Stimulated activated CD4-positive, alpha-beta T cell treated with anti-CD3 and anti-CD28 coated beads, TNF-alpha, amount 100 ng/mL, for 4 hours (primary cell): ENCODE results near the gene CPNE7.
"Not testable (repeated sequence)": the region's sequence is repeated elsewhere in the genome, so short reads cannot be mapped to it uniquely, and the experiment has no call there.

Experiments
- DNase-seq, 3 experiments: peaks; one replicate each; pipeline ENCODE4 v3.0.0-alpha.2; 2020; ENCODE audit warnings: low read depth in 3 of 3

CPNE7 gene

DNA sequence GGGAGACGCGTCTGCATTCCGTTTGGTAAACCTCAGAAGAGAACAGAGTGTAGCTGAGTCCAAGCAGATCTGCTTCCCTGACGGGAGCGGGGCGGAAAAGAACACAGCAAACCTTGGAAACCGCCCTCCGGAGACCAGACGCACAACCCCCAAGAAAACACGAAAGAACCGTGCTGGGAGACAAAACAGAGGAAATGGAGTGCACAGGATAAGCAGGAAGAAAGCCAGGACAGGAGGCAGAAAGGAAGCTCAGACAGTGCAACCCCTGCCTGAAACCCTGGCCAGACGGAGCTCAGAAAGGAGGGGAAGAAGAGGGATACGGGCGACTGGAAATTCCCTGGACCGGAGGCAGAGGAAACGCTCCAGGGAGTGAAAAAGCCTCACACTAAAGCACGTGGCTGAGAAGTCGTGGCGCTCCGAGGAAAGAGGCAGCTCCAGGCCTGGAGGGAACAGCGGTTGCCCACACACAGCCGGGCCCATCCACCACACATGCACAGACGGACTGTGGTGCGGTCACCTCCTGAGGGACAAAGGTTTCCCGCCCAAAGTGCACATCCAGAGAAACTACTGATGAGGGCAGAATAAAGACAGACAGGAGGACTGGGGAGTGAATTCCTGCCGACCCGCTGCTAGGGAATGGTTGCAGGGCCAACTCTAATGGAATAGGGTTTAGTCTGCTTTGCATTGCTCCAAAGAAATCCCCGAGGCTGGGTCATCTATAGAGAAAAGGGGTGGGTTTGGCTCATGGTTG is 48.1 kb downstream of the CPNE7 start:
- DNase-seq = no peak

DNA sequence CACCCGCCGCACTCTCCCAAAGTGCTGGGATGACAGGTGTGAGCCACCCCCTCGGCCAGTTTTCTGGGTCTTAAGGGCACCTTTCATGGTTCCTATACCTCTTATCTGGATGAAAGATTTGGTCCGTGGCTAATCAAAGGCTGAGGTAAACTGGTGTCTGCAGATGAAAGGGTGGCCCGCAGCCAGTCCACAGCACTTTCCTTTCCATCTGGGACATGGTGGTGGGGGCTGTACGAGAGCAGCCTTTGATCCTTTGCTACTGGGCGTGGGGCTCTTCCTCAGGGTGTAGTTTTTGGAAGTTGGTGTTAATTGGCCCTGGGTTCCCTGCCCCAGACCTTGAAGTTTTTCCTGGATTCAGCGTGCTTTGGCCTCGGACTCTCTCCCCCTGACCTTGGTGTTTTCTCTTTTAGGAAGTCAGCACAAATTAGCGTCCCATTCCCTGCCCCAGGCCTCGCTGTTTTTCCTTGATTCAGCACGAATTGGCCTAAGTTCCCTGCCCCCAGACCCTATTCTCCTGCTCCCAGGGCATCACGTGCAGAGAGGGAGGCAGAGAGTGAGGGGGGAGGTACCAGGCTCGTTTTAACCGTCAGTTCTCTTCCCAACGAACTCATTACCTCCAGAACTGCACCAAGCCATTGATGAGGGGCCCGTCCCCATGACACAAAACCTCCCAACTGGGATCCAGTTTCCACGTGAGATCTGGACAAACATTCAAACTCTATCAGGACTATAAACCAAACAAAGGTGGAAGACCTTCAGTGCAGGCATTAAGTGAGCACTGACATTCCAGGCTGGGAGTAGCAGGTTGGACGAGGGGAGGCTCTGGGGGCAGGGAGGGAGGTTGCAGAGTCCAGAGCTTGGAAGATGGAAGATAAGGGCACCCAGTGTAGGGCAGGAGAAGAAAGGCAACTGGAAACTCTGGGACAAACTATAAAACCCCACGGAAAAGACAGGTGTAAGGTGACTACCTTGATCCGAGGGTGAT is 49.5 kb downstream of the CPNE7 start:
- no peak for DNase-seq

GRCh38 chr16:89629827-89630610 is 54.5 kb downstream of the CPNE7 start:
- no peak for DNase-seq

- DNase-seq = no peak
Measured at GRCh38 chr16:89633064-89633631, 57.6 kb downstream of the CPNE7 start.

- DNase-seq = not testable (repeated sequence)
Measured at GRCh38 chr16:89634463-89635385, 59.2 kb downstream of the CPNE7 start.

- no peak for DNase-seq
Measured at GRCh38 chr16:89636663-89637062, 61.1 kb downstream of the CPNE7 start.

GRCh38 chr16:89637379-89637778 is 61.8 kb downstream of the CPNE7 start:
- DNase-seq = no peak

GRCh38 chr16:89638455-89638854 is 62.9 kb downstream of the CPNE7 start:
- DNase-seq = no peak

- no peak for DNase-seq
Measured at GRCh38 chr16:89639385-89639784, 63.8 kb downstream of the CPNE7 start.

DNA sequence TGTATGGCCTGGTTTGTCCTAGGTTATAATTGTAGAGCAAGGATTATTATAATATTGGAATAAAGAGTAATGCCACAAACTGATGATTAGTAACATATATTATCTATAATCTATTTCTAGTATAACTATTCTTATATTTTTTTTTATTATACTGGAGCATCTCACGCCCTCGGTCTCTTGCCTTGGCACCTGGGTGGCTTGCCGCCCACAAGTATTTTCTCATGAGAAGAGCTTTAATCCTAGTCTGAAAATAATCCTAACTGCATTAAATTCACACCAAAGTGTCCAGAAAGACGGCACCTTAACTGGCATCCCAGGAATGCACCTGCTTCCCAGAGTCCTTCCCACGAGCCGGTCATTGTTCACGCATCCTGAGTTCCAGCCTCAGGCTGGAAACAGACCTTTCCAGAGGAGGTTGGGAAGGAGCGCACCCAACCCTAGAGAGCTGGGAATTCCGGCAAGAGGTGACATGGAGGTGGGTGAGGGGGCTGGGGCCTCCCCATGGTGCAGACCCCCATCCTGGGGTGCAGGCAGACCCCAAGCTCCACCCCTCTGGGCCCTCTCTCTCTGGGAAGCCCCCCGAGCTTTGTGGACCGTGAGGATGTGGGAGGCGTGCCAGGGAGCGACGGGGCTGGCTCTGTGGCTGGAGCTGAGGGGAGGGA is 66.0 kb downstream of the CPNE7 start:
- DNase-seq = no peak

GRCh38 chr16:89642574-89642973 is 67.0 kb downstream of the CPNE7 start:
- DNase-seq = no peak

GRCh38 chr16:89643769-89644300 is 68.3 kb downstream of the CPNE7 start:
- no peak for DNase-seq

- no peak for DNase-seq
Measured at GRCh38 chr16:89645122-89645521, 69.6 kb downstream of the CPNE7 start.

- no peak for DNase-seq
Measured at GRCh38 chr16:89646270-89646669, 70.7 kb downstream of the CPNE7 start.
